Measurements from ENCODE around the gene ANKFN1.

DNA sequence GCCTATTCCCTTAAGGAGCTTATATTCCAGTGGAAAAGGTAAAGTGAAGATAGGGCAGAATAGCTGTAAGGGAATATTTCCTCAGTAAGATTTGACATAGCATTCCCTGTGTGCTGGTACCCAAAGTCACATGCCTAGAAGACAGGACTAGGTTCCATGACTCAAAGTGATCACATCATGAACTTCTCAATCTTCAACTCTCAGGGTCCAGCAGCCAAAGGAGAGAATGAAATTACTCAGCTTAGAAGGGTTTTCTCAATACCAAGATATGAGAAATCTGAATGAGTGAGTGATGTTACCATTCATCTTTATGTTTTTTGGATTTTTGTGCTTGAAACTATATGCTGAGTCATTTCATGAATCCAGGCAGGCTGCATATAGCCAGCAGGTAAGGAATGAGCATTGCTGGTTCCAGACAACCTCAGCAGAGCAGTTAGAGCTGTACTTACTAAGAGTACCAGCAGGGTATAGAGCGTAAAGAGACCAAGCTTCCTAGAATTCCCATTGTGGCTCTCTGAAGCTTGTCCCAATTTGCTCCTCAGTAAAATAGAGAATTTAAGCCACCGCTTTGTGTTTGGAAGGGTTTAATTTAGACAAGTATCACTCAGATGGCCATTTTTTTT is 91.1 kb downstream of the ANKFN1 start:
- no peak for TF ChIP-seq GATA2 (IDR thresholded peaks at IDR 0.05; ENCODE audit: low read depth, low read length)
- no peak for TF ChIP-seq GATA3 (IDR thresholded peaks at IDR 0.05; ENCODE audit: low read depth, low read length)

Measured in SH-SY5Y (cell line).